Gastrocnemius medialis (tissue), 4 donors: ENCODE data around the gene RCOR3.

ENCODE experiments used
- CTCF ChIP-seq, 5 experiments: fragments of 450-650 bp in 3 of 5; fragments of 200-600 bp in 2 of 5; sonication (generic) in 2 of 5; IDR thresholded peaks in 4 of 5; conservative IDR thresholded peaks in 1 of 5; 1 replicate in 4 of 5; 2 replicates in 1 of 5; pipeline ENCODE4 v1.5.1; 2016 to 2019; ENCODE audit warnings: antibody characterized with exemption in 5 of 5, mild to moderate bottlenecking in 3 of 5, moderate library complexity in 3 of 5
- POLR2A ChIP-seq, 2 donors: fragments of 450-650 bp; IDR thresholded peaks; one replicate each; pipeline ENCODE4 v1.6.1; 2017; ENCODE audit warnings: antibody characterized with exemption in 2 of 2, mild to moderate bottlenecking in 2 of 2, moderate library complexity in 2 of 2

DNA sequence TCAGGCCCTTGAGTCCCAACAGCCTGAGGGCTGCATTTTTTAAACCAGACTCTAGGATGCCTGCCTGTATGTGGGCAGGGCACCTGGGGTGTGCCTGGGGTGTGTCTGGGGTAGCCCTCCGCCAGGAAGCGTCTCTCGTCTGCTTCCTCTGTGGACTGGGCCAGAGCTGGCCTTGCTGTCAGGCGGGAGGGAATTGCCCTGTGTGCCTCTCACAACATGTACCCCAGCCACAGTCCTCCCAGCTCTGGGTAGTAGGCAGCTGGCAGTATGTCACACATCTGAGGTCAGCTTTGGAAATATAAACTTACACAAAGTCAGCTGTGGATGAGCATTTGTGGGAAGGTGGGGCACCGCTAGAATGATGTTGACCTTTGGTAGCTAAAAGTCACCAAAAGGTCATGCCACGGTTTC lies 80.5 kb downstream of the RCOR3 start:
- TF ChIP-seq CTCF (IDR thresholded peaks at IDR 0.05 in 4 of 5, conservative IDR thresholded peaks at IDR 0.05 in 1 of 5) (no peak), POLR2A (IDR thresholded peaks at IDR 0.05) (no peak)
